H1 (cell line): ENCODE data around the gene ALLC. TPM values are rescaled to one million over a fixed set of nuclear protein-coding genes. Genes with fewer than 3 reads are reported as not detected.

Experiments
- CTCF ChIA-PET: fragments of 300-600 bp; sonication (Branson Sonifier 250); formaldehyde crosslinking; loops from one replicate; lab custom pipeline; 2021; ENCODE audit not compliant: partially characterized antibody; lab: Charles Lee
- POLR2A ChIA-PET: fragments of 300-600 bp; sonication (Branson Sonifier 250); formaldehyde crosslinking; loops from one replicate; lab custom pipeline; 2021; ENCODE audit warnings: inconsistent platforms; ENCODE audit not compliant: partially characterized antibody; lab: Charles Lee
- DNase-seq, 2 experiments: peaks; one replicate each; pipeline versions ENCODE4 v3.0.0 to v3.0.0-alpha.2; 2010 to 2022; ENCODE audit warnings: low spot score in 2 of 2, low read depth in 1 of 2, mixed read lengths in 1 of 2
- FAIRE-seq: peaks from 2 replicates; lab custom pipeline; 2011; peaks lifted over from hg19 to GRCh38; lab: Jason Lieb, UNC
- H2AFZ ChIP-seq: 2 replicates; pipeline ENCODE4 v1.8.1; 2012; ENCODE audit warnings: low read length, inconsistent platforms
- H2AK5ac ChIP-seq: 2 replicates; pipeline ENCODE4 v1.6.1; 2013; ENCODE audit warnings: low read depth, low read length
- H2BK120ac ChIP-seq: replicated peaks from 2 replicates; pipeline ENCODE3; 2013; ENCODE audit warnings: low read depth, low read length, inconsistent platforms
- H2BK12ac ChIP-seq: 2 replicates; pipeline ENCODE4 v1.6.1; 2013; ENCODE audit warnings: low read depth, low read length
- H2BK15ac ChIP-seq: 2 replicates; pipeline ENCODE4 v1.6.1; 2013; ENCODE audit warnings: low read length
- H2BK20ac ChIP-seq: 2 replicates; pipeline ENCODE4 v1.6.1; 2013; ENCODE audit warnings: low read length
- H2BK5ac ChIP-seq: 2 replicates; pipeline ENCODE4 v1.6.1; 2013; ENCODE audit warnings: low read depth, low read length
- H3K14ac ChIP-seq: 2 replicates; pipeline ENCODE4 v1.6.1; 2013; ENCODE audit warnings: inconsistent platforms; ENCODE audit not compliant: insufficient read length
- H3K18ac ChIP-seq: 2 replicates; pipeline ENCODE4 v1.6.1; 2013; ENCODE audit warnings: low read length; ENCODE audit errors: extremely low read depth
- H3K23ac ChIP-seq: 2 replicates; pipeline ENCODE4 v1.6.1; 2013; ENCODE audit warnings: inconsistent platforms; ENCODE audit not compliant: insufficient read length
- H3K23me2 ChIP-seq: 2 replicates; pipeline ENCODE4 v1.6.1; 2013; ENCODE audit warnings: low read depth, low read length
- H3K27ac ChIP-seq: 2 replicates; pipeline ENCODE4 v1.6.1; 2011; ENCODE audit warnings: low read depth, low read length, inconsistent platforms
- H3K27me3 ChIP-seq, 4 experiments: replicated peaks in 1 of 4; 1 replicate in 1 of 4; 2 replicates in 3 of 4; pipeline versions ENCODE4 v1.6.1 to v1.8.1; 2011 to 2013; ENCODE audit warnings: low read length in 3 of 4, mild to moderate bottlenecking in 3 of 4, inconsistent platforms in 2 of 4, mixed read lengths in 2 of 4, moderate library complexity in 1 of 4; ENCODE audit not compliant: control insufficient read depth in 3 of 4, insufficient read depth in 3 of 4; ENCODE audit errors: extremely low read depth in 1 of 4
- H3K36me3 ChIP-seq, 4 experiments: 2 replicates each; pipeline versions ENCODE4 v1.6.1 to v1.8.1; 2011 to 2013; ENCODE audit warnings: mild to moderate bottlenecking in 4 of 4, low read length in 3 of 4, moderate library complexity in 2 of 4, control low read depth in 1 of 4, inconsistent platforms in 1 of 4; ENCODE audit not compliant: insufficient read depth in 4 of 4, control insufficient read depth in 2 of 4
- H3K4ac ChIP-seq: replicated peaks from 2 replicates; pipeline ENCODE3; 2013; ENCODE audit warnings: low read length, low read depth, mixed read lengths, inconsistent platforms; ENCODE audit not compliant: insufficient read length
- H3K4me1 ChIP-seq, 4 experiments: replicated peaks in 1 of 4; 1 replicate in 1 of 4; 2 replicates in 3 of 4; pipeline versions ENCODE4 v1.6.1 to v1.8.1; 2011 to 2013; ENCODE audit warnings: low read length in 3 of 4, inconsistent platforms in 2 of 4, mixed read lengths in 1 of 4; ENCODE audit not compliant: insufficient read depth in 4 of 4, control insufficient read depth in 3 of 4
- H3K4me2 ChIP-seq, 2 experiments: 2 replicates each; pipeline versions ENCODE4 v1.6.1 to v1.8.1; 2011 to 2013; ENCODE audit warnings: low read depth in 2 of 2, low read length in 2 of 2, control low read depth in 1 of 2, inconsistent platforms in 1 of 2, mild to moderate bottlenecking in 1 of 2; ENCODE audit not compliant: insufficient read depth in 1 of 2
- H3K4me3 ChIP-seq, 4 experiments: fragments of 200-600, 300-600 bp in 1 of 4; sonication (generic), shearing (Covaris generic), sonication (Bioruptor Twin) in 1 of 4; 2 replicates each; pipeline versions ENCODE4 v1.5.1 to v1.8.1; 2011 to 2016; ENCODE audit warnings: low read length in 4 of 4, low read depth in 3 of 4, control low read depth in 2 of 4, inconsistent platforms in 2 of 4, mild to moderate bottlenecking in 2 of 4, mixed read lengths in 1 of 4, moderate library complexity in 1 of 4; ENCODE audit not compliant: insufficient read depth in 2 of 4; ENCODE audit errors: extremely low read depth in 1 of 4
- H3K56ac ChIP-seq: replicated peaks from 2 replicates; pipeline ENCODE3; 2013; ENCODE audit warnings: low read depth, mild to moderate bottlenecking, mixed read lengths, low read length, inconsistent platforms; ENCODE audit not compliant: insufficient read length
- H3K79me1 ChIP-seq: 2 replicates; pipeline ENCODE4 v1.6.1; 2013; ENCODE audit warnings: low read depth, low read length, control low read depth
- H3K79me2 ChIP-seq, 2 experiments: 2 replicates each; pipeline versions ENCODE4 v1.6.1 to v1.8.1; 2012 to 2013; ENCODE audit warnings: low read length in 2 of 2, mild to moderate bottlenecking in 2 of 2, inconsistent platforms in 1 of 2; ENCODE audit not compliant: insufficient read depth in 2 of 2, control insufficient read depth in 1 of 2
- H3K9ac ChIP-seq, 4 experiments: replicated peaks in 1 of 4; 1 replicate in 1 of 4; 2 replicates in 3 of 4; pipeline versions ENCODE4 v1.6.1 to v1.8.1; 2011 to 2013; ENCODE audit warnings: low read depth in 3 of 4, low read length in 3 of 4, control low read depth in 2 of 4, mild to moderate bottlenecking in 2 of 4, moderate library complexity in 2 of 4, inconsistent platforms in 1 of 4; ENCODE audit errors: extremely low read depth in 1 of 4
- H3K9me3 ChIP-seq, 2 experiments: 2 replicates each; pipeline versions ENCODE4 v1.6.1 to v1.8.1; 2012 to 2013; ENCODE audit warnings: mild to moderate bottlenecking in 2 of 2, moderate library complexity in 2 of 2, control low read depth in 1 of 2, inconsistent platforms in 1 of 2, low read depth in 1 of 2, low read length in 1 of 2, mixed read lengths in 1 of 2; ENCODE audit not compliant: insufficient read depth in 2 of 2
- H4K20me1 ChIP-seq, 2 experiments: replicated peaks in 1 of 2; 2 replicates each; pipeline versions ENCODE3 to v1.8.1; 2011 to 2013; ENCODE audit warnings: inconsistent platforms in 2 of 2, low read length in 2 of 2, mild to moderate bottlenecking in 1 of 2; ENCODE audit not compliant: insufficient read depth in 2 of 2, control insufficient read depth in 1 of 2
- H4K5ac ChIP-seq: 2 replicates; pipeline ENCODE4 v1.6.1; 2013; ENCODE audit warnings: low read length, low read depth, mixed read lengths, inconsistent platforms; ENCODE audit not compliant: insufficient read length
- H4K8ac ChIP-seq: 2 replicates; pipeline ENCODE4 v1.8.0; 2013; ENCODE audit warnings: mild to moderate bottlenecking, moderate library complexity, low read length, inconsistent platforms; ENCODE audit not compliant: insufficient read depth; ENCODE audit errors: extremely low read depth
- H4K91ac ChIP-seq: replicated peaks from 2 replicates; pipeline ENCODE3; 2013; ENCODE audit warnings: low read length, mixed read lengths, inconsistent platforms; ENCODE audit not compliant: insufficient read length
- CTCF ChIP-seq, 3 experiments: IDR thresholded peaks; 1 replicate in 2 of 3; 2 replicates in 1 of 3; pipeline versions ENCODE4 v1.5.1 to v1.6.1; 2011; ENCODE audit warnings: low read length in 3 of 3, mild to moderate bottlenecking in 3 of 3, inconsistent platforms in 2 of 3, low read depth in 1 of 3, moderate library complexity in 1 of 3; ENCODE audit not compliant: insufficient read depth in 1 of 3; ENCODE audit errors: control extremely low read depth in 1 of 3
- GABPA ChIP-seq: IDR thresholded peaks from 2 replicates; pipeline ENCODE4 v1.6.1; 2011; ENCODE audit warnings: mild to moderate bottlenecking, low read length, moderate library complexity, borderline replicate concordance; ENCODE audit not compliant: insufficient read depth
- HDAC2 ChIP-seq, 2 experiments: fragments of 300-600 bp in 1 of 2; sonication (generic) in 1 of 2; IDR thresholded peaks; 2 replicates each; pipeline ENCODE4 v1.6.1; 2011 to 2012; ENCODE audit warnings: low read depth in 2 of 2, low read length in 2 of 2, mild to moderate bottlenecking in 2 of 2, moderate library complexity in 2 of 2, borderline replicate concordance in 1 of 2, inconsistent platforms in 1 of 2
- KDM1A ChIP-seq: fragments of 200-600, 300-600 bp; sonication (generic); IDR thresholded peaks from 2 replicates; pipeline ENCODE4 v1.7.1; 2016; ENCODE audit warnings: mild to moderate bottlenecking, low read length, borderline replicate concordance
- MAFK ChIP-seq: IDR thresholded peaks from 2 replicates; pipeline ENCODE4 v1.6.1; 2012; ENCODE audit warnings: low read depth, mild to moderate bottlenecking, improper control_type of control experiment, low read length
- NRF1 ChIP-seq: IDR thresholded peaks from 2 replicates; pipeline ENCODE4 v1.6.1; 2011; ENCODE audit warnings: mild to moderate bottlenecking, low read depth, low read length, improper control_type of control experiment
- RAD21 ChIP-seq, 2 experiments: IDR thresholded peaks in 1 of 2; conservative IDR thresholded peaks in 1 of 2; 2 replicates each; pipeline ENCODE4 v1.6.1; 2011; ENCODE audit warnings: low read depth in 2 of 2, low read length in 2 of 2, improper control_type of control experiment in 1 of 2, inconsistent platforms in 1 of 2, mild to moderate bottlenecking in 1 of 2, moderate library complexity in 1 of 2
- SRF ChIP-seq: IDR thresholded peaks from 2 replicates; pipeline ENCODE4 v1.6.1; 2011; ENCODE audit warnings: mild to moderate bottlenecking, low read depth, low read length, moderate library complexity
- WGBS, 2 experiments: shearing (Covaris generic) in 1 of 2; methylation state at CpG; one replicate each; pipeline versions ENCODE4 v1.1.6 to v1.1.7; 2013 to 2015; ENCODE audit warnings: low lambda C conversion rate in 2 of 2, mixed read lengths in 2 of 2, inconsistent platforms in 1 of 2, low coverage in 1 of 2, missing lambda C conversion rate in 1 of 2; ENCODE audit not compliant: insufficient replicate concordance in 2 of 2, insufficient coverage in 1 of 2, insufficient read length in 1 of 2; ENCODE audit errors: extremely low coverage in 1 of 2, missing lambda C conversion rate in 1 of 2; 5-methylcytosine and 5-hydroxymethylcytosine counted together
- polyA plus RNA-seq, 7 experiments: library from polyadenylated mRNA; depleted of rRNA in 3 of 7; stranded (reverse) in 5 of 7; unstranded in 2 of 7; fragments of >200 nt in 5 of 7; fragments of 200-250 nt in 2 of 7; gene quantifications; 1 replicate in 5 of 7; 2 replicates in 1 of 7; 4 replicates in 1 of 7; pipeline versions ENCODE4 v1.2.1 to v1.2.3, GENCODE V29; 2011 to 2013; ENCODE audit warnings: missing spikeins in 2 of 7, mixed read lengths in 2 of 7
- total RNA-seq: library from RNA; stranded (reverse); fragmentation: NEBNext Ultra II Directional; extraction: Animal tissue kit (Norgen Biotek cat#: 25700); gene quantifications from 2 replicates; pipeline ENCODE4 v1.2.1, GENCODE V29; 2021

ALLC gene
- total and polyA plus RNA-seq, 2 of the 8 experiments (the other 6 are each of a cell fraction or from before 2014, with no cell fraction given), result not detected

- Histone ChIP-seq H3K9me3 (peaks cover 0 to 16% of the 10 kb centered on the region in 2 experiments; a peak in 1 of 4 replicates), H2BK20ac (no peak overlapping the region), H3K4me1 (no peaks in the 10 kb centered on the region), H2BK15ac (no peak overlapping the region), H3K27me3 (no peaks in the 10 kb centered on the region; a peak in 1 of 7 replicates), H3K18ac (no peak overlapping the region), H3K23me2 (no peaks in the 10 kb centered on the region), H4K20me1 (no peaks in the 10 kb centered on the region), H4K8ac (no peak overlapping the region), H4K91ac (no peak overlapping the region), H3K79me1 (no peaks in the 10 kb centered on the region), H2AK5ac (no peak overlapping the region), H3K36me3 (no peaks in the 10 kb centered on the region), H3K4me3 (no peak overlapping the region), H3K4me2 (no peak overlapping the region), H3K27ac (no peak overlapping the region), H2BK12ac (no peak overlapping the region), H3K4ac (no peak overlapping the region), H2BK120ac (no peak overlapping the region), H3K14ac (no peak overlapping the region), H4K5ac (no peak overlapping the region), H3K23ac (no peak overlapping the region), H3K9ac (no peak overlapping the region), H2AFZ (no peak overlapping the region), H3K56ac (no peak overlapping the region), H2BK5ac (no peak overlapping the region), H3K79me2 (no peaks in the 10 kb centered on the region)
- CTCF ChIA-PET, result no interaction called here
- POLR2A ChIA-PET, result no interaction called here
- DNase-seq (no peak), FAIRE-seq (no peak)
- TF ChIP-seq SRF (no peak), CTCF (IDR thresholded peaks at IDR 0.05; ENCODE audit: control extremely low read depth in 1 of 3, insufficient read depth in 1 of 3, low read depth in 1 of 3, low read length in 3 of 3) (no peak), NRF1 (no peak), RAD21 (IDR thresholded peaks at IDR 0.05 in 1 of 2, conservative IDR thresholded peaks at IDR 0.05 in 1 of 2; ENCODE audit: low read depth in 2 of 2, low read length in 2 of 2) (no peak), MAFK (no peak), HDAC2 (IDR thresholded peaks at IDR 0.05; ENCODE audit: borderline replicate concordance in 1 of 2, low read depth in 2 of 2, low read length in 2 of 2) (no peak), GABPA (no peak), KDM1A (no peak)
- 93% methylated on average over 10 of the region's 11 CpGs; no CpG with 5 or more reads in 1 of the 2 experiments for WGBS, 2 experiments
Measured at GRCh38 chr2:3611589-3611988, 46.4 kb upstream of the ALLC start.
